Tibial artery (tissue), 4 donors: ENCODE measurements around the gene LPAR5.

Source experiments
- DNase-seq, 2 donors: peaks; one replicate each; pipeline ENCODE4 v3.0.0-alpha.2; 2019
- H3K27ac ChIP-seq, 2 donors: fragments of 200-600 bp; sonication (generic) in 1 of 2; 1 replicate in 1 of 2; 2 replicates in 1 of 2; pipeline ENCODE4 v1.5.1; 2018 to 2019; ENCODE audit warnings: mild to moderate bottlenecking in 1 of 2
- H3K27me3 ChIP-seq, 2 donors: fragments of 200-600 bp; sonication (generic) in 1 of 2; one replicate each; pipeline versions ENCODE4 v1.5.1 to v1.6.0; 2016 to 2019
- H3K36me3 ChIP-seq, 3 donors: fragments of 200-600 bp; sonication (generic) in 2 of 3; one replicate each; pipeline ENCODE4 v1.5.1; 2016 to 2019; ENCODE audit warnings: mild to moderate bottlenecking in 2 of 3
- H3K4me1 ChIP-seq, 4 donors: fragments of 200-600 bp; sonication (generic) in 2 of 4; 1 replicate in 3 of 4; 2 replicates in 1 of 4; pipeline ENCODE4 v1.5.1; 2016 to 2019
- H3K4me3 ChIP-seq, 2 donors: fragments of 200-600 bp; sonication (generic) in 1 of 2; 1 replicate in 1 of 2; 2 replicates in 1 of 2; pipeline ENCODE4 v1.5.1; 2018 to 2019; ENCODE audit warnings: mild to moderate bottlenecking in 2 of 2
- H3K9me3 ChIP-seq, 3 donors: fragments of 200-600 bp; sonication (generic) in 1 of 3; one replicate each; pipeline ENCODE4 v1.5.1; 2016 to 2019
- CTCF ChIP-seq, 2 experiments: fragments of 200-600 bp in 1 of 2; fragments of 450-650 bp in 1 of 2; IDR thresholded peaks; one replicate each; pipeline ENCODE4 v1.5.1; 2017 to 2019; ENCODE audit warnings: antibody characterized with exemption in 2 of 2, mild to moderate bottlenecking in 1 of 2, moderate library complexity in 1 of 2
- intact Hi-C: fragments of 100-400 bp; cut with DNase I; formaldehyde crosslinking; loops from one replicate; pipeline ENCODE4 v1.15.0; 2023; ENCODE audit warnings: low total_unique reads

The LPAR5 gene

GRCh38 chr12:6613015-6613775 lies 22.6 kb downstream of the LPAR5 start:
- intact Hi-C loops, result loop anchor here (5.0 to 10.0 kb wide), 3 partner anchors 52 to 239 kb away; partner anchors contain the start of genes CDCA3, ING4, LAG3 and USP5
- H3K4me1 ChIP-seq, result peaks cover 0 to 36% (median 29%) of the 10 kb centered on the region in 4 donors
- H3K36me3 ChIP-seq, result no peaks in the 10 kb centered on the region
- no peaks in the 10 kb centered on the region for H3K27me3 ChIP-seq
- peak; percentile 76 to 95 for DNase-seq
- no peaks in the 10 kb centered on the region for H3K9me3 ChIP-seq
- TF ChIP-seq CTCF (IDR thresholded peaks at IDR 0.05), result no peak
- H3K27ac ChIP-seq, result peak overlapping the region; percentile 92 to 98
- peak overlapping the region; percentile 26 to 34 for H3K4me3 ChIP-seq

GRCh38 chr12:6612652-6613014 lies 23.1 kb downstream of the LPAR5 start:
- no peak for DNase-seq
- TF ChIP-seq CTCF (IDR thresholded peaks at IDR 0.05), result no peak
- H3K4me3 ChIP-seq, result peak overlapping the region in 1 of 2 donors; percentile 34
- peak overlapping the region; percentile 92 to 98 for H3K27ac ChIP-seq
- H3K27me3 ChIP-seq, result no peaks in the 10 kb centered on the region
- H3K4me1 ChIP-seq, result peaks cover 0 to 41% (median 31%) of the 10 kb centered on the region in 4 donors
- no peaks in the 10 kb centered on the region for H3K36me3 ChIP-seq
- no peaks in the 10 kb centered on the region for H3K9me3 ChIP-seq
- intact Hi-C loops, result loop anchor here (5.0 to 10.0 kb wide), 3 partner anchors 52 to 240 kb away; partner anchors contain the start of genes CDCA3, ING4, LAG3 and USP5

- Histone ChIP-seq H3K4me3 (no peak overlapping the region), H3K4me1 (peaks cover 0 to 42% (median 31%) of the 10 kb centered on the region in 4 donors), H3K27me3 (no peaks in the 10 kb centered on the region), H3K36me3 (no peaks in the 10 kb centered on the region), H3K27ac (peak overlapping the region; percentile 92 to 98), H3K9me3 (no peaks in the 10 kb centered on the region)
- intact Hi-C loops, result loop anchor here (5.0 to 10.0 kb wide), 3 partner anchors 53 to 240 kb away; partner anchors contain the start of genes CDCA3, ING4, LAG3 and USP5
- no peak for DNase-seq
- no peak for TF ChIP-seq CTCF (IDR thresholded peaks at IDR 0.05)
Measured at GRCh38 chr12:6612247-6612646, 23.5 kb downstream of the LPAR5 start.

GRCh38 chr12:6608592-6609281 lies 27.0 kb downstream of the LPAR5 start:
- H3K4me1 ChIP-seq, result peaks cover 4 to 55% (median 45%) of the 10 kb centered on the region in 4 donors
- no peaks in the 10 kb centered on the region for H3K36me3 ChIP-seq
- no peak for TF ChIP-seq CTCF (IDR thresholded peaks at IDR 0.05)
- peak overlapping the region; percentile 98 to 100 for H3K27ac ChIP-seq
- H3K4me3 ChIP-seq, result no peak overlapping the region
- no peaks in the 10 kb centered on the region for H3K27me3 ChIP-seq
- H3K9me3 ChIP-seq, result no peaks in the 10 kb centered on the region
- peak in 1 of 2 donors; percentile 80 for DNase-seq
- intact Hi-C loops, result no loop called here

- DNase-seq, result peak; percentile 58 to 77
- H3K27me3 ChIP-seq, result no peaks in the 10 kb centered on the region
- no peaks in the 10 kb centered on the region for H3K9me3 ChIP-seq
- no peaks in the 10 kb centered on the region for H3K36me3 ChIP-seq
- intact Hi-C loops, result no loop called here
- TF ChIP-seq CTCF (IDR thresholded peaks at IDR 0.05), result no peak
- H3K27ac ChIP-seq, result peak overlapping the region; percentile 98 to 100
- H3K4me3 ChIP-seq, result peak overlapping the region in 1 of 2 donors; percentile 0
- peaks cover 4 to 57% (median 47%) of the 10 kb centered on the region in 4 donors for H3K4me1 ChIP-seq
Measured at GRCh38 chr12:6607751-6608591, 27.8 kb downstream of the LPAR5 start.
